ENCODE data around the gene IFNG-AS1.

The IFNG-AS1 gene

DNA sequence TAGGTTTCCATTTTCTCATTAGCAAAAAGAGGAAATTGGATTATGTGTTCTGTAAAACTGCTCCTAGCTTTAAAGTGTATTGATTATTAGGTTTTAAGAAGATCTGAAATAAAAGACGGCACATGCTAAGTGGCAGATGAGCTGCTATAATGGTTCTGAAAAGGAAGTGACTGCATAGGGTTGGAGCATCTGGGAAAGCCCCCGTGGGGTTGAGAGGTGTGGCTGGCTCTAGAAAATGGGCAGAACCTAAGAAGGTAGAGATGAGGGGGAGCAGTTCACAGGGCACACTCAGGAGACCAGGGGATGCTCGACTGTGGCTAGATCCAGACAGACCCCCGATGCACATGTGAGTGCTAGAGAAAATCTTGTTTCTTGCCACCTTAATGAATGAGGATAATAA, 1.9 kb downstream of the IFNG-AS1 start:
- no peak overlapping the region for H3K4ac ChIP-seq (ENCODE audit: low read length)
- no peak overlapping the region for H4K8ac ChIP-seq (ENCODE audit: low read depth, low read length)
- no peak overlapping the region for H2AK5ac ChIP-seq (ENCODE audit: low read depth, low read length)
- H3K4me2 ChIP-seq (ENCODE audit: insufficient read depth, low read length, poor library complexity, severe bottlenecking), result no peak overlapping the region
- H3K79me1 ChIP-seq (ENCODE audit: low read depth, low read length), result no peaks in the 10 kb centered on the region
- H3K9me3 ChIP-seq (replicated peaks in 1 of 2; ENCODE audit: control insufficient read depth in 2 of 2, insufficient read depth in 1 of 2, low read depth in 1 of 2, low read length in 2 of 2), result no peaks in the 10 kb centered on the region
- no peak overlapping the region for H3K4me3 ChIP-seq (ENCODE audit: low read length in 2 of 2)
- no peak overlapping the region for H4K91ac ChIP-seq (ENCODE audit: low read depth, low read length, poor library complexity)
- no peak overlapping the region for H2AFZ ChIP-seq (ENCODE audit: low read length)
- no peak overlapping the region for H3K14ac ChIP-seq (ENCODE audit: low read length)
- no peak for DNase-seq (ENCODE audit: low spot score)
- no peak overlapping the region for H2BK12ac ChIP-seq (ENCODE audit: low read length)
- H3K27ac ChIP-seq (replicated peaks; ENCODE audit: low read length), result no peak overlapping the region
- H3K27me3 ChIP-seq (ENCODE audit: control insufficient read depth in 3 of 3, insufficient read depth in 3 of 3, low read depth in 1 of 3, low read length in 3 of 3), result no peaks in the 10 kb centered on the region
- H3K23ac ChIP-seq (ENCODE audit: low read depth, low read length, poor library complexity), result no peak overlapping the region
- H3K4me1 ChIP-seq (ENCODE audit: control insufficient read depth in 2 of 2, insufficient read depth in 1 of 2, low read depth in 1 of 2, low read length in 2 of 2), result peaks cover 0 to 3% of the 10 kb centered on the region in 2 donors
- no peak overlapping the region for H3K9ac ChIP-seq (ENCODE audit: low read depth, low read length, poor library complexity)
- no CpG with 5 or more reads among the region's 4 CpGs for WGBS, 2 donors (ENCODE audit: extremely low coverage in 2 of 2, insufficient read length in 2 of 2, insufficient replicate concordance in 1 of 2)
- H3K36me3 ChIP-seq (replicated peaks in 1 of 2; ENCODE audit: control insufficient read depth in 2 of 2, insufficient read depth in 2 of 2, low read length in 2 of 2), result no peaks in the 10 kb centered on the region
- no peak overlapping the region for H2BK15ac ChIP-seq (ENCODE audit: low read length)
- H3K18ac ChIP-seq (ENCODE audit: low read length), result no peak overlapping the region
- no peak overlapping the region for H2BK5ac ChIP-seq (ENCODE audit: low read length)
- H2BK120ac ChIP-seq (ENCODE audit: low read depth, low read length), result no peak overlapping the region

DNA sequence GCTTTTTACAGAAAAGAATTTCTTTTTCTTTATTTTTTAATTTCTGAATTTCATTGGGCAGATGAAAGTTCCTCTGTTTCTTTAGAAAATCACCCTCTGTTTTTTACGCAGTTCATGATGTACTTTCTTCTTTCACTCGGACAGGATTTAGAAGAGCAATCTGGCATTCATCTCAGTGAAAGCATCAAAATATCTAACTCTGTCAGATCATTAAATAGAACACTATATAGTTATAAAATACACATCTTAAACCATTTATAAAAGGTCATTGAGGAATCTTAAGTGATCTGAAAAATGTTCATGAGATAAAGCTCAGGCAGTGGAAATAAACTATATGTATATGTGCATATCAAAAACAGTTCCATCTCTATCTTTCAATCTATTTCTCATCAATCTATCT, 3.9 kb downstream of the IFNG-AS1 start:
- Histone ChIP-seq H2BK12ac (ENCODE audit: low read length) (no peak overlapping the region), H3K79me1 (ENCODE audit: low read depth, low read length) (no peaks in the 10 kb centered on the region), H2AK5ac (ENCODE audit: low read depth, low read length) (no peak overlapping the region), H3K4me2 (ENCODE audit: insufficient read depth, low read length, poor library complexity, severe bottlenecking) (no peak overlapping the region), H2BK5ac (ENCODE audit: low read length) (no peak overlapping the region), H3K4me3 (ENCODE audit: low read length in 2 of 2) (no peak overlapping the region), H3K4ac (ENCODE audit: low read length) (no peak overlapping the region), H3K9me3 (replicated peaks in 1 of 2; ENCODE audit: control insufficient read depth in 2 of 2, insufficient read depth in 1 of 2, low read depth in 1 of 2, low read length in 2 of 2) (no peaks in the 10 kb centered on the region), H3K9ac (ENCODE audit: low read depth, low read length, poor library complexity) (no peak overlapping the region), H2BK15ac (ENCODE audit: low read length) (no peak overlapping the region), H3K18ac (ENCODE audit: low read length) (no peak overlapping the region), H4K91ac (ENCODE audit: low read depth, low read length, poor library complexity) (no peak overlapping the region), H4K8ac (ENCODE audit: low read depth, low read length) (no peak overlapping the region), H3K27ac (replicated peaks; ENCODE audit: low read length) (no peak overlapping the region), H3K4me1 (ENCODE audit: control insufficient read depth in 2 of 2, insufficient read depth in 1 of 2, low read depth in 1 of 2, low read length in 2 of 2) (peaks cover 0 to 3% of the 10 kb centered on the region in 2 donors), H3K27me3 (ENCODE audit: control insufficient read depth in 3 of 3, insufficient read depth in 3 of 3, low read depth in 1 of 3, low read length in 3 of 3) (no peaks in the 10 kb centered on the region), H2BK120ac (ENCODE audit: low read depth, low read length) (no peak overlapping the region), H3K23ac (ENCODE audit: low read depth, low read length, poor library complexity) (no peak overlapping the region), H3K14ac (ENCODE audit: low read length) (no peak overlapping the region), H3K36me3 (replicated peaks in 1 of 2; ENCODE audit: control insufficient read depth in 2 of 2, insufficient read depth in 2 of 2, low read length in 2 of 2) (no peaks in the 10 kb centered on the region), H2AFZ (ENCODE audit: low read length) (no peak overlapping the region)
- DNase-seq (ENCODE audit: low spot score), result no peak
- no CpG with 5 or more reads among the region's 2 CpGs for WGBS, 2 donors (ENCODE audit: extremely low coverage in 2 of 2, insufficient read length in 2 of 2, insufficient replicate concordance in 1 of 2)

DNA sequence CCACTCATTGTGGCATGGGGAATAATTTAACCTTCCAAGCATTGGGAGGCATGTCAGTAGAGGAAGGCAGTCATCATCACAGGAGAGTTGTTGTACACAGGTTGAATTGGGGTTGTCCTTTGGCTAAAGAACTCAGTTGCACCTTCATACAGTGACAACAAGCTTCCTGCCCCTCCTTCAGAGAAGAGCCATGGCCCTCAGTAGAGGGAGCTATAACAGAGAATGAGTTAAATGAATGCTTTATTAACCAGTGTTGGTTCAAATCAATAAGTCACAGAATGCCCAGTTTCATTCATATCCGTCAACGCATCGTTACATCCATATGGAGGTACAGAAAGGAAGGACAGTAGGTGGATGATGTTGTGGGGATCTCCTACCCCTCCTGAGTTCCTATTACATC, 4.8 kb downstream of the IFNG-AS1 start:
- no peak overlapping the region for H2BK120ac ChIP-seq (ENCODE audit: low read depth, low read length)
- H3K9ac ChIP-seq (ENCODE audit: low read depth, low read length, poor library complexity), result no peak overlapping the region
- H3K14ac ChIP-seq (ENCODE audit: low read length), result no peak overlapping the region
- H4K91ac ChIP-seq (ENCODE audit: low read depth, low read length, poor library complexity), result no peak overlapping the region
- H2BK5ac ChIP-seq (ENCODE audit: low read length), result no peak overlapping the region
- DNase-seq (ENCODE audit: low spot score), result no peak
- H3K4ac ChIP-seq (ENCODE audit: low read length), result no peak overlapping the region
- H3K23ac ChIP-seq (ENCODE audit: low read depth, low read length, poor library complexity), result no peak overlapping the region
- no peaks in the 10 kb centered on the region for H3K9me3 ChIP-seq (replicated peaks in 1 of 2; ENCODE audit: control insufficient read depth in 2 of 2, insufficient read depth in 1 of 2, low read depth in 1 of 2, low read length in 2 of 2)
- no peaks in the 10 kb centered on the region for H3K36me3 ChIP-seq (replicated peaks in 1 of 2; ENCODE audit: control insufficient read depth in 2 of 2, insufficient read depth in 2 of 2, low read length in 2 of 2)
- no peak overlapping the region for H3K18ac ChIP-seq (ENCODE audit: low read length)
- H4K8ac ChIP-seq (ENCODE audit: low read depth, low read length), result no peak overlapping the region
- H2AK5ac ChIP-seq (ENCODE audit: low read depth, low read length), result no peak overlapping the region
- H2BK12ac ChIP-seq (ENCODE audit: low read length), result no peak overlapping the region
- no peaks in the 10 kb centered on the region for H3K27me3 ChIP-seq (ENCODE audit: control insufficient read depth in 3 of 3, insufficient read depth in 3 of 3, low read depth in 1 of 3, low read length in 3 of 3)
- no peaks in the 10 kb centered on the region for H3K4me1 ChIP-seq (ENCODE audit: control insufficient read depth in 2 of 2, insufficient read depth in 1 of 2, low read depth in 1 of 2, low read length in 2 of 2)
- H3K79me1 ChIP-seq (ENCODE audit: low read depth, low read length), result no peaks in the 10 kb centered on the region
- no peak overlapping the region for H3K4me2 ChIP-seq (ENCODE audit: insufficient read depth, low read length, poor library complexity, severe bottlenecking)
- no peak overlapping the region for H3K27ac ChIP-seq (replicated peaks; ENCODE audit: low read length)
- no peak overlapping the region for H3K4me3 ChIP-seq (ENCODE audit: low read length in 2 of 2)
- no CpG with 5 or more reads among the region's 3 CpGs for WGBS, 2 donors (ENCODE audit: extremely low coverage in 2 of 2, insufficient read length in 2 of 2, insufficient replicate concordance in 1 of 2)
- no peak overlapping the region for H2BK15ac ChIP-seq (ENCODE audit: low read length)
- no peak overlapping the region for H2AFZ ChIP-seq (ENCODE audit: low read length)

DNA sequence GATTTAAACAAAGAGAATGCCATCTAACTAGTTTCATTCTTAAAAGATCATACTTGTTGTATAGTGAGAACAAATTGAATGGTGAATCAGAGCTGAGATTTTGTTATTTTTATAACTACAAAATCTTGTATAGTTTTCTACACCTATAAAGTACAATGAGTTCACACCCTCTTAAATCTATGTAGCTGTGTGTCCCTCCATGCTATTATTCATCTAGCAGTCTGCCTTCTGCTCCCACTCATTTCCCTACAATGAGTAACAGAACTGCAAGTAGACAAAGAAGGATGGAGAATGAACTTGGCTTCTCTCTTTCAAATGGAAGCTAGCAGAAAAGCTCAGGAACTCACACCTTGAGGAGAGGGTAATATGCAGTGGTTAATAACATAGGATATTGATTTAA, 7.1 kb downstream of the IFNG-AS1 start:
- Histone ChIP-seq H3K18ac (ENCODE audit: low read length) (no peak overlapping the region), H3K4me1 (ENCODE audit: control insufficient read depth in 2 of 2, insufficient read depth in 1 of 2, low read depth in 1 of 2, low read length in 2 of 2) (no peaks in the 10 kb centered on the region), H2AK5ac (ENCODE audit: low read depth, low read length) (no peak overlapping the region), H3K4me3 (ENCODE audit: low read length in 2 of 2) (no peak overlapping the region), H4K8ac (ENCODE audit: low read depth, low read length) (no peak overlapping the region), H2BK15ac (ENCODE audit: low read length) (no peak overlapping the region), H3K27ac (replicated peaks; ENCODE audit: low read length) (no peak overlapping the region), H3K9ac (ENCODE audit: low read depth, low read length, poor library complexity) (no peak overlapping the region), H2BK12ac (ENCODE audit: low read length) (no peak overlapping the region), H3K36me3 (replicated peaks in 1 of 2; ENCODE audit: control insufficient read depth in 2 of 2, insufficient read depth in 2 of 2, low read length in 2 of 2) (no peaks in the 10 kb centered on the region), H3K23ac (ENCODE audit: low read depth, low read length, poor library complexity) (no peak overlapping the region), H3K79me1 (ENCODE audit: low read depth, low read length) (no peaks in the 10 kb centered on the region), H2BK5ac (ENCODE audit: low read length) (no peak overlapping the region), H3K14ac (ENCODE audit: low read length) (no peak overlapping the region), H3K4me2 (ENCODE audit: insufficient read depth, low read length, poor library complexity, severe bottlenecking) (no peak overlapping the region), H4K91ac (ENCODE audit: low read depth, low read length, poor library complexity) (no peak overlapping the region), H3K27me3 (ENCODE audit: control insufficient read depth in 3 of 3, insufficient read depth in 3 of 3, low read depth in 1 of 3, low read length in 3 of 3) (no peaks in the 10 kb centered on the region), H3K4ac (ENCODE audit: low read length) (no peak overlapping the region), H3K9me3 (replicated peaks in 1 of 2; ENCODE audit: control insufficient read depth in 2 of 2, insufficient read depth in 1 of 2, low read depth in 1 of 2, low read length in 2 of 2) (no peaks in the 10 kb centered on the region), H2AFZ (ENCODE audit: low read length) (no peak overlapping the region), H2BK120ac (ENCODE audit: low read depth, low read length) (no peak overlapping the region)
- DNase-seq (ENCODE audit: low spot score), result no peak
